Kidney glomerular epithelial cell (primary cell): ENCODE results near the gene IFT88.
A peak's percentile ranks its signal among the peaks of the same experiment; 100 is the strongest.

Experiments used
- DNase-seq: peaks from one replicate; lab custom pipeline; 2025; lab: John Stamatoyannopoulos, UW

The IFT88 gene

DNA sequence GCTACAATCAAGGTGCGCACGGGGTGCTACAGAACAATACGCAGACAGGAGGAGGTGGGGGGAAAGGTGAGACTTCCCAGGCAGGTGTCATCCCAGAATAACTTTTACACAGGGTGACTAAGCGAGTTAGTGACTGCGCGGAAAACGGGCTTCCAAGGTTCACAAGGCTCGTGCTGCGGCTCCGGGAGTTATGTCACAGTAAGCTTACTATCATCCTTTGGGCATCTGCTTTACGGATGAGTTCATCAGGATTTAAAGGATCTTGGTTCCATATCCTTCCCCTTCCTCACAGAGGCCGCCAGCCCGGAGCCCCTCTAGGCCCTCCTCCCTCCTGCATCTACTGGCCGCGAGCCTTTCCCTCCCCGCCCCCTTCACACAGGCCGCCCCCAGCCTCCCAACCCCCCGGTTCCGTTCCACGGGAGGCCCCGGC, 474 bp upstream of the IFT88 start:
- peak; percentile 83 for DNase-seq

DNA sequence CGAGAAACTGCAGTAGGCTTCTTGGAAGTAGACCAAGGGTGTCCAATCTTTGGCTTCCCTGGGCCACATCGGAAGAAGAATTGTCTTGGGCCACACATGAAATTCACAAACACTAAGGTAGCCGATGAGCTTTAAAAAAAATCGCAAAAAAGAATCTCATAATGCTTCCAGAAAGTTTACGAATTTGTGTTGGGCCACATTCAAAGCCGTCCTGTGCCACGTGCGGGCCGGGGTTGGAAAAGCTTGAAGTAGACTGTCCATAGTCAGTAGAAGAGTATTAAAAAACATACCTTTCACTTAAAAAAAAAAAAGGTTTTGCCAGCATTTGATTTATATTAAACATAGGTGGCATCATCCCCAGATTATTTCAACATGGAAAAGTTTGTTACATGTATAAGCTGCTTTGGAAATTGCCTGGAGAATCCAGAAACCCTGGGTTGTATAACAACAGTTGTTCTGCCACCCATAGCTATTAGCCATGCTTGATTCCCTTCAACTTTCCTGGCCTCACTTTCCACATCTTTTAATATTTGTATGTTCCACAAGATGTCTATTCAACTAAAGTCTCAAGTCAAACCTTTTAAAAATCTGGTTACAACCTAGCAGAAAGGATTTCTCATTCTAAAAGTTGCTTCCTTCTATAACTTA, 1.0 kb downstream of the IFT88 start:
- DNase-seq, result no peak

DNA sequence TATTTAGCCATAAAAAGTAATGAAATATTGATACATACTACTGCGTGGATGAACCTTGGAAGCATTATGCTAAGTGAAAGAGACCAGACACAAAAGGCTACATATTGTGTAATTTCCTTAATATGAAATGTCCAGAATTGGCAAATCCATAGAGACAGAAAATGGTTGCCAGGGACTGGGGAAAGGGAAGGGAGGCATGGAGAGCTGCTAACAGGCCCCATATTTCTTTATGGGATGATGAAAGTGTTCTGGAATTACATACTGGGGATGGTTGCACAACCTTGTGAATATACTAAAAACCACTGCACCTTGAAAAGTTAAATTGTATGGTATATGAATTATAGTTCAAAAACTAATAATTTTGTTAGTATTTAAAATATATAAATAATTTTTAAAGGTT, 3.6 kb downstream of the IFT88 start:
- DNase-seq, result no peak

DNA sequence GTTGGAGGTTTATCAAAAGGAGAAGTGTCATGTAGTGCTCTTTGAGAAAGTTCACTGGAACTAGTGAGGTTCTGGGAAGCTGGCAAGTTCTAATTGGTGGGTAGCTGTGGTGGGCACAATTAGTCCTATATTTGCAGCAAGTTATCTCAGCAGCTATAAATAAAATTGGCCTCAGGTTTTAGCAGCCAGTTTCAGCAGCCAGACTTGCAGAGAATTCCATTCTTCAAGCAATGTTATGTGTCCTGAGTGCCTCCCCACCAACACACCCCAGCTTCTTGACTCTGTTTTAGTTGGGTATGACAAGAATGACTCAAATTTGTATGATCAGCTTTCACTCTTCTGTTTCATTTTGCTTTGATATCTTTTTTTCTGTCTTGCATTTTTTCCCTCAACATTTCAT, 4.7 kb downstream of the IFT88 start:
- no peak for DNase-seq

DNA sequence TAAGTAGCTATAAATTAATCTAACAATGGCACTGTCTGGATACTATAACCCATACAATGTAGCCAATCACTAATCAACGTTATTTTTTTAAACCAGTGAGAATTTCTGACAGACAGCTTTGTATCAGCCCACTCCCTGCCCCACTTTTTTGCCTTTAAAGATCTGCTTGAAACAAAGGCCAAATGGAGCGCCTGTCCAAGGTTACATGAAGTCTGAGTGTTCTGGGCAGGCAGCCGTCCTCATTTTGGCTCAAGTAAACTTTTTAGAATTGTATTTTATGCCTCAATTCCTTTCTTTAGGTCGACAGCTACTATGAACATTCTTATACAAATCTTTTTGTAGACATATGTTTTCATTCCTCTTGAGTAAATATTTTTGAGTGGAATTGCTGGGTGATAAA, 6.2 kb downstream of the IFT88 start:
- DNase-seq, result no peak

DNA sequence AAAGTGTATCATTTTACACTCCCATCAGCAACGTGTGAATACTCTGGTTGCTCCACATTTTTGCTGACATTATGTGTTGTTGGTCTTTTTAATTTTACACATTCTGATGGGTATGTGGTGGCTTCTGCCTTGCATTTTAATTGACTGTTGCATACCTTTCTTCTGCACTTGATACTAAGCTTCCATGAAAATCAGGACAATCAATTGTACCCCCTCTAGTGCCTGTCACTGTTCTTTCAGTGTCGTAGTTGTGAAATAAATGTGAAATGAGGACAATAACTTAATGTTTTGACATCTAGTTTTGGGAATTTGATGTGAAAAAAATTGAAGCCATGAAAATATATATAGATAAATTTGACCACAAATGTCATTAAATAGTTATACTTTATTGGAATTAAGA, 6.7 kb downstream of the IFT88 start:
- no peak for DNase-seq

DNA sequence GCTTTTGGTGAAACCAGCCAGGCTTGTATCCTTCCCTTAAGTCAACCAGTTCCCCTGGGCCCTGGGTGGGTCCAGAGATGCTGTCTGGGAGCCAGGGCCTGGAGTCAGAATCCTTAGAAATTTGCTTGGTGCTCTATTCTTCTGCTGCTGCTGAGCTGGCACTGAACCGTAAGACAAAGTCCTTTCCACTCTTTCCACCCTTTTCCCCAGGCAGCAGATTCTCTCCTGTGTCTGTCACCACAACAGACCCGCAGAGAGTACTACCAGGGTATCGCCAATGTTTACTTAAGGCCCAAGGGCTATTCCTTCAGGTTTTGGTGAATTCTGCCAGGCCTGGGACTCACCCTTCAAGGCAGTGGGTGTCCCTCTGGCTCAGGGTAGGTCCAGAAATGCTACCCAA, 12.2 kb downstream of the IFT88 start:
- DNase-seq, result no peak

DNA sequence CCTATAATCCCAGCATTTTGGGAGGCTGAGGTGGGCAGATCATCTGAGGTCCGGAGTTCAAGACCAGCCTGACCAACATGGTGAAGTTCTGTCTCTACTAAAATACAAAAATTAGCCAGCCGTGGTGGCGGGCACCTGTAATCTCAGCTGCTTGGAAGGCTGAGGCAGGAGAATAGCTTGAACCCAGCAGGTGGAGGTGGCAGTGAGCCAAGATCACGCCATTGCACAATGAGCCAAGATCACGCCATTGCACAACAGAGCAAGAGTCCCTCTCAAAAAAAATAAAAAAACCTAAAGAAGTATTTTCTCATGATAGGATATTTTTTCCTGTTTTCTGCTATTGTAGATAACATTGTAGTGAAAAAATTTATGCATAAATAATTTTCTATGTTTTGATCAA, 13.3 kb downstream of the IFT88 start:
- no peak for DNase-seq

DNA sequence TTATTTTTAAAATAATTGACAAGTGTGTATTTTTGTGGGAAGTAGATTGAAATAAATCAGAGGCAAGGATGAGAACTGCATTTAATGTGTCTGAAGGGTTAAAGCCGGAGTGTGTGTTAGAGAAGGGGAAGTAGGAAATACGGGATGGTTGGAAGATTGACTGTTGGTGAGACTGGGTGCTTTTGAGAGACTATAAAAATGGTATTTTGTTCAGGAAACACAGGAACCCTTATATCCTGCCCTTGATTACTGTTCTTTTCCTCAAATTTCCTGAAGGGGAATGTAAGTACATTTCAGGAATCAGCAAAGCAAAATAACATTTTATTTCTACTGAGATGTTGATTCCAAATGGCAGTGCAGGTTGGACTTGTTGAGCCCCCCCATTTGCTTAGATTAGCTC, 15.1 kb downstream of the IFT88 start:
- DNase-seq, result no peak

DNA sequence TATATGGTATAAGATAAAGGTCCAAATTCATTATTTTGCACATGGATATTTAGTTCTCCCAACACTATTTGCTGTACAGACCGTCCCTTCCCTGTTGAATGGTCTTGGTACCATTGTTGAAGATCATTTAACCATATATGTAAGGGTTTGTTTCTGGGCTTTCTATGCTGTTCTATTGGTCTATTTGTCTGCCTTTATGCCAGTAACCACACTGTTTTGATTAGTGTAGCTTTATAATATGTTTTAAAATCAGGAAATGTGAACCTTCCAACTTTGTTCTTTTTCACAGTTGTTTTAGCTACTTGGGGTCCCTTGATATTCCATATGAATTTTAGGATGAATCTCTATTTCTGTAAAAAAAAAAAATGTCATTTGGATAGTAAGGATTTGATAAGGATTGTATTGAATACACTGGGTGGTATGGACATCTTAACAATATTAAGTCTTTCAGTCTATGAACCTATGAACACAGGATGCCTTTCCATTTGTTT, 16.9 kb downstream of the IFT88 start:
- DNase-seq, result no peak

DNA sequence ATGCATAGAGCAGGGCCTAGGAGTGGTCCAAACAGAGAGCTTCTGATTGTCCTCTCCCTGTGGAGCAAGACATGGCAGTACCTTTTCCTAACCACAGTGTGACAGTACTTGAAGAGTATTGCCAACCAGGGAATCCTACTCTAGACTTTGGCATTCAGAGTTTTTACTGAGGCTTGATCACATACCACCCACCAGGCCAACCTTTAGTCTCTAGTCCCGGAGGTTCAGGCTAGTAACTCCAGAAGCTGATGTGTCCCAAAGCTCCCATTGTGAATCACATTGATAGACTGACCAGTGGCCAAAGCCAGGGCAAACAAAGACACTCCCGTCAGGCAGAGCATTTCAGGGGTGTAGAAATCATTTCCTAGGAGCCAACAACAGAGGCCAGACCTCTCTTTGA, 18.4 kb downstream of the IFT88 start:
- DNase-seq, result no peak

DNA sequence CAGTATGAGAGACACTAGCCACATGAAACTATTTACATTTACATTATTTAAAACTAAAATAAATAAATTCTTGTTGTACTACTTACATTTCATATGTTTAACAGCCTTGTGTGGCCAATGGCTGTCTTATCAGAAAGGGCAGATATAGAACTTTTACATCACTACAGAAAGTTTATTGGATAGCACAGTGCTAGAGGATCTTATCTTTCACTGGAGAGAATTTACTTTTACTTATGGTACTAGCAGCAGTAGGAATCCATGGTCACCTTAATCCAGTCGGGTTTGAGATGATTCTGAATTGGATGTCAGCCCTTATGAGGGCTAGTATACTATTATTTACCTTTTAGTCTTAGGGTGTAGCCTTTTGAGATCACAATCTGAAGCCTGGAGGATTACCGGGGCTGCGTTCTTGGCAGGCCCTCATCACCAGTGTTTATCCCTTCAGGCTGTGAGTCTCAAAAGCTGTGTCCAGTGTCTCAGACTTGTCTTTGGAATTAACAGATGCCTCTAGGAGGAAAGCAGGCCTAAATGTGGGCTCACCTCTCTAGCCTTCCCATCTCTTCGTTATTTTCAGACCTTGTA, 21.7 kb downstream of the IFT88 start:
- DNase-seq, result no peak

DNA sequence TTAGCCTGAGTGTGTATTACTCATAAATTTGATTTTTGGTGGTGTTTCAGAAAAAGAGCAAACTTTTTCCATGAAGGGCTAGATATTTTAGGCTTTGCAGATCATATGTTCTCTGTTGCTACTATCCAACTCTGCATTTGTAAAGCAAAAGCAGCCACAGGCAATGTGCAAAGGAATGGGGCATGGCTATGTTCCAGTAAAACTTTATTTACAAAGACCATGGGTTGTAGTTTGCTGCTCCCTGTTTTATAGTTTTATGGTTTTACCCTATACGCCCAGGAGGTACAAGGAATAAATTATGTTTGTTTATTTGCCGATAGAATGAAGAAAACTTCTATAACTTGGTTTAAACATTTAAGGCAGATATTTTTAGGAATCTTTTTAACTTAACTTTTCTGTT, 23.6 kb downstream of the IFT88 start:
- DNase-seq, result no peak

DNA sequence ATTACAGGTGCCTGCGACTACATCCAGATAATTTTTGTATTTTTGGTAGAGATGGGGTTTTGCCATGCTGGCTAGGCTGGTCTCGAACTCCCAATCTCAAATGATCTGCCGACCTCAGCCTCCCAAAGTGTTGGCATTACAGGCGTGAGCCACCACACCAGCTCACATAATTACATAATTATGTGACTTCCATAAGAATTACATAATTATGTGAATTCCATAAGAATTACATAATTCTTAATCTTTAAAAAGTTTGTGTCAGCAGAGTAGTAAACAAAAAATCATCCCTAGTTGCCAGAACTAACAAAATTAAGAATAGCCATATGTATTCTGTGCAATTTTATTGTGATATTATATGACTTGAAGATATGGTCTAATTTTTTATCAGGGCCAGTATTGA, 25.6 kb downstream of the IFT88 start:
- DNase-seq, result no peak

DNA sequence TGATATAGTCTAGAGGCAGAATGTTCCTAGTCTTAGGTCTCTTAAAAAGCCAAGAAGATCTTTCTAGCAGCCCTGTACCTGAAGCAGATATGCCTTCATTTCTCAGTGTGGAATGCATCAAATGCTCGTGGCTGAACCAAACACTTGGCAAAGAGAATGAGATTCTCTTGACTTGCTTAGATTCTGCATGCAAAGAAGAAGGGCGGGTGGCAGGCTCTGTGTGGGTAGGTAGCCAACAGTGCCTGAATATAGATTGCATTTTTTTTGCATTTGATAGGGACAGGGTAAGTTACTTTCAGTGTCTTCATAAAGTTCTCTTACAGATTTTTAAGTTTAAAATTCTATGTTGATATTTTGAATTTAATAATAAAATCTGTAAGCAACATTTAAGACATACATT, 27.3 kb downstream of the IFT88 start:
- no peak for DNase-seq

DNA sequence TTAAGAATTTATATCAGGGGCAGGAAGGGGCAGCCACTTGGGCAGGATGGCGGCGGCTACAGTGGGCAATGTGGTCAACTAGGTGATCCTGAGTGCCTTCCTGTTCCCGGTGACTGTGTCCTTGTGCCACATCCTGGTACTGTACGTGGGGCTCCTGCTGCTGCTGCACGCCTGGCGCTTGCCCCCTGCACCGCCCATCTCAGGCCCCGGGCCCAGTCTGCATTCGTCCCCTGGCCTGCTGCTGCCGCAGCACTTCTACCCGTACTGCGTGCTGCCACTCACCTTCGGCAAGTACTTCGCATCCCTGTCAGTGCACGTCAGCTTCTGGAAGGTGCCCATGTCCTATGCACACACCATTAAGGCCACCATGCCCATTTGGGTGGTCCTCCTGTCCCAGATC, 40.1 kb downstream of the IFT88 start:
- no peak for DNase-seq

DNA sequence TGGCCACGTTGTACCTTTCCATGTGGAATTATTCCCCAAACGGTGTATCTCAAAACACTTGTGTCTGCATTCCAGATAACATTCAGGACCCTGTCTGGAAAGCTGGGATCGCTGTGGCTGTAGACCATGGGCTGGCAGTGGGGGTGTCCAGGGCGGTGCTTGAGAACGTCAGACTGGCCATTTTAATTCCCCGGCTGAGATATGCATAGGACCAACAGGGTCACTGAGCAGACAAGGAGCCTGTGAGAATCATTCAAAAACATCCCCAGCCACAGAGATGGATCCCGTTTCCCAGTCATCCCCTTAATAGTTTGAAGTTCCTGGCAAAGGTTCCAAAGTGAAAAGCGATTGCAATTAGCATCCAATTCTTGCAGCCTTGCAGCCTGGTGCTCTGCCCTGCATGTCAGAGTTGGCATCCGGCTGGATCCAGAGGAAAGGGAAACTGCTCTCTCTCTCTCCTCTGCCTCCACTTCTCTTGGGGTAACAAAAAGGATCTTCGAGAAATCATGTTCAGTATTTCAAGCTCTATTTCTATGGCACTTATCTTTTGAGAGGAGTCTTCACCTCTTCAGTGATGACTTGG, 41.6 kb downstream of the IFT88 start:
- DNase-seq, result no peak

DNA sequence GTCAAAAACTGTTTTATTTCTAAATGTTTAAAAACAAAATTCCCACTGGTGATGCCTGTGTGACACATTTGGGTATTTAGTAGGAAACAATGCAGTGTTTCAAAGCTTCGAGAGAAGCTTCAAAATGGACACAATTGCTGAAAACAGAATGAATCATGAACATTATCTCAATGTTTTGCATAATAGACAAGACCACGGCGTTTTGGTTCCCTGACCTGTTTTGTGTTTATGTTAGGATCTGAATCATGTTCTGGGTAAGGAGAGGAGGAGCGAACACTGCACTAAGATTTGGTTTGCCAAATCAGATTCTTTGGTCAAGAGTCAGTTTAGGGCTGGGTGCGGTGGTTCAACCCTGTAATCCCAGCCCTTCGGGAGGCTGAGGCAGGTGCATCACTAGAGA, 42.2 kb downstream of the IFT88 start:
- no peak for DNase-seq

DNA sequence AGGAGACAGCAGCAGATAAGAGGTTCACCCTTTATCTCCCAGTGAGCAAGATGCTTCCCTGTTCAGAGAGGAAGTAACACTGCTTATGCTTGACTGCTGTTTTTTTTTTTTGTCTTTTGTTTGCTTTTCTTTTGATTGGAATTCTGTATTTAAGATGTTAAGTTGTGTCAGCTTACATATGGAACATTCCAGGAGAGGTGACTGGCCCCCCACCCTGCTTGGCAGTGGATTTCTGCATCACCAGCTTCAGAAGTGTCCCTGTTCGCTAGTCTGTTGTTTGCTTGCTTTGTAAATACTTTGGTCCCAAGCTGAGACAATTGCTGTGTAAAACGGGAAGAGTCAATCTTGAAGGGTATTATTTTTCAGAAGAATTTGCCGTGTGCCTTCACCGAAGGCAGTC, 43.0 kb downstream of the IFT88 start:
- no peak for DNase-seq

DNA sequence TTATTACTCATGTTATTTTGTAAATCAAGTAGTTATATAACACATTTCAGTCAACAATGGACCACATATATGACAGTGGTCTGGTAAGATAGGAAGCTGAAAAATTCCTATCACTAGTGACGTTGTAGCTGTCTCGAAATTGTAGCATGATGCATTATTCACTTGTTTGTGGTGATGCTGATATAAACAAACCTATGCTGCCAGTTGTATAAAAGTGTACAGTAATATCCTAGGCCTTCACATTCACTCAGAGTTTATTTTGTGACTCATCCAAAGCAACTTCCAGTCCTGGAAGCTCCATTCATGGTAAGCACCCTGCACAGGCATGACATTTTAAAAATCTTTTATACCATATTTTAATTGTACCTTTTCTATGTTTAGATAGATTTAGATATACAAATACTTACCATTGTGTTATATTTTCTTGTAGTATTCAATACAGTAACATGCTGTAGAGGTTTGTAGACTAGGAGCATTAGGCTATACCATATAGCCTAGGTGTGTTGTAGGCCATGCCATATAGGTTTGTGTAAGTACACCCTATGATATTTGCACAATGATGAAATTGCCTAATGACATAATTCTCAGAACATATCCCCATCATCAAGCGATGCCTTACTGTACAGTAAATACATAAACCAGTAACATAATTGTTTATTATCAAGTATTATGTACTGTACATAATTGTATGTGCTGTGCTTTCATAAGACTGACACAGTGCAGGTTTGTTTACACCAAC, 49.3 kb downstream of the IFT88 start:
- peak; percentile 58 for DNase-seq

DNA sequence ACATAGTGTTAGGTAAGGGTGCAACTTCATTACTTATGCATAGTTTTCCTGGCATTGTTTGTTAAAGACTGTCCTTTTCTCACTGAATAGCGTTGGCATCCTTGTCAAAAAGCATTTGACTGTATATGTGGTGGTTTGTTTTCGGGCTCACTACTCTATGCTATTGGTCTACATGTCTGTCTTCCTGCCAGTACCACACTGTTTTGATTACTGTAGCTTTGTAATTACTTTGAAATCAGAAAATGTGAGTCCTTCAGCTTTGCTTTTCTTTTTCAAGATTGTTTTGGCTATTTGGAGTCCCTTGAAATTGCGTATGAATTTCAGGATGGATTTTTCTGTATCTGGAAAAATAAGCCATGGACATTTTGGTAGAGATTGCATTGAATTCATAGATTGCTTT, 56.0 kb downstream of the IFT88 start:
- no peak for DNase-seq

DNA sequence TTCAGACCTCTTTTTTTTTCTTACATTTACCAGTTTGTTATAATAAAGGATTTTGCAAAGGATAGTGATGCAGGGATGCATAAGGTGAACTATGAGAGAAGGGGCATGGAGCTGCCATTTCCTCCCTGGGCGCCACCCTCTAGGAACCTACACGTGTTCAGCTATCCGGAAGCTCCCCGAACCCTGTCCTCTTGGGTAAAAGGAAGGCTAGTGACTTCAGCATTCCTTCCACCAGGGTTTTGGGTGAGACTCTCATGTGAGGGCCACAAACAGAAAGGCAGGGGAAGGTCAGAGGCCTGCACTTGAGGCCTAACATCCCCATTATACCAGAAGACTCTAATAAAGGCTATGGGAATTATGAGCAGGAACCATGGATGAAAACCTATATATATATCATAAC, 57.3 kb downstream of the IFT88 start:
- no peak for DNase-seq

DNA sequence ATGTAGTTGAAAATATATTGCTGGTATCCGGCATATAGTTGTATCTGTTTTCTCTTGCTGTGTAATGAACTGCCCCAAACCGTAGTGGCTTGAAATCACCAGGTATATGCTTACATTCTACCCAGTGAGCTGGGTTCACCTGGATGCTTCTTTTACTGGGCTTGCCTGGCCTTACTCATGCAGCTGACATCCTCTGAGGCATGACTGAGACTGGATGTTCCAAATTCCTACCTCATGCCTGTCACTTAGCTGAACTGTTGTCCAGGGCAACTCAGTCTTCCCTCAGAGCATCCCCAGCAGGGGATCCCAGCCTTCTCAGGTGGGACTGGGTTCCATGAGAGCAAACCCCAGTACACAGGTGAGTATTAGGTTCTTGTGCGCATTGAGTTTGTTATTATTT, 66.8 kb downstream of the IFT88 start:
- DNase-seq, result peak; percentile 33
